HT-29 (cell line): ENCODE measurements around the gene NDUFS2. TPM values are rescaled to one million over a fixed set of nuclear protein-coding genes. Genes with fewer than 3 reads are reported as not detected.
"Not testable (repeated sequence)": the region's sequence is repeated elsewhere in the genome, so short reads cannot be mapped to it uniquely, and the experiment has no call there.

Experiments used
- DNase-seq: peaks from one replicate; pipeline ENCODE4 v3.0.0-alpha.2; 2015; ENCODE audit warnings: low spot score
- total RNA-seq: library from RNA; depleted of rRNA; stranded (reverse); fragments of >200 nt; shearing (Covaris generic); gene quantifications from 2 replicates; pipeline ENCODE4 v1.2.3, GENCODE V29; 2014

Gene NDUFS2
- total RNA-seq, 1 experiment from 2014 or later, result 90.6 TPM

DNA sequence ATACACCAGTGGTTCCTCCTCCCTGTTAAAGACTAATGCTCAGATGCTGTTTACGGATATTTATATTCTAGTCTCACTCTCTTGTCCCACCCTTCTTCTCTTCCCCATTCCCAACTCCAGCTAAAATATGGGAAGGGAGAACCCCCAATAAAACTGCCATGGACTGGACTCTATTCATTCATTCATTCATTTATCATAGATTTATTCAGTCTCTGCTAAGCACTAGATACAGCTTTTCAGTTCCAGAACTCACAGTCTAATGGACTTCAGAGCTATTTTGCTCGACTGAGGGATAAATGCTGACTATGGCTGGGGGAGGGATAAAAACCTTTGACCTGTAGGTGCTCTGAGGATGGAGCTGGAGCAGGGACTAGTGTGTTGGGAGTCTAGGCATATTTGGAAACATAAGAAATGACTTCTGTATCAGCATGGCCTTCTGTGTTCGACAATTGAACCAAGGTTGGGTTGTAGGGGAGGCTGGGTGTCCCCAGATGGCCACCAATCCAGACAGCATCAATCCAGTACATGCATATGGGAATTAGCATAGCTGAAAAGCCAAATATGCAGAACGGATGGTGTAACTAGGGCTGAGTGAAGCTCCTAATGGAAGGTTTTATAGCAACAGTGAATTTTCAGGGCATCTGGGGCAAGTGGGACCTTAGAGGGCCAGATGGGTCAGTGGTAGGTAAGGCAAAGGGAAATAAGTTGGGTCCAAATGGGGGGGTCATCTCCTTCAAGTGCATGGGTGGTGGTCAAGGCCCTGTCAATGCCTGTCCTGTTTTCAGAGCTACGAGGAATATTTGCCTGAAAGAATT is 17.1 kb downstream of the NDUFS2 start:
- DNase-seq, result no peak

DNA sequence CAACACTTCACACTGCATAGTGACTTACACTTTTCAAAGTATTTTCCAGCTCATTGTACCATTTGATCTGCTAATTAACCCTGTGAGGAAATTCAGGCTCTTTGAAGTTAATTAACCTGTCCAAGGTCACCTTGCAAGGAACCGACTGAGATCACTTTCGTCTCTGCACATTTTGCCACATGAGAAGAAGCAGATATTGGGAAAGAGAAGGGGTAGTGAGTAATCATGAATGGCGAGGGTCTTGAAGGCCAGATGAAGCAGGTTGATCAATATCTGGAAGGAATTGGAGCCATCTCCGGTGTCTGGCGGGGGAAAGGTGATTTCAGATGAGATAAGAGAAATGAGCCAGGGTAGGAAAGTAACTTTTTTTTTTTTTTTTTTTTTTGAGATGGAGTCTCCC is 17.8 kb downstream of the NDUFS2 start:
- DNase-seq, result no peak

DNA sequence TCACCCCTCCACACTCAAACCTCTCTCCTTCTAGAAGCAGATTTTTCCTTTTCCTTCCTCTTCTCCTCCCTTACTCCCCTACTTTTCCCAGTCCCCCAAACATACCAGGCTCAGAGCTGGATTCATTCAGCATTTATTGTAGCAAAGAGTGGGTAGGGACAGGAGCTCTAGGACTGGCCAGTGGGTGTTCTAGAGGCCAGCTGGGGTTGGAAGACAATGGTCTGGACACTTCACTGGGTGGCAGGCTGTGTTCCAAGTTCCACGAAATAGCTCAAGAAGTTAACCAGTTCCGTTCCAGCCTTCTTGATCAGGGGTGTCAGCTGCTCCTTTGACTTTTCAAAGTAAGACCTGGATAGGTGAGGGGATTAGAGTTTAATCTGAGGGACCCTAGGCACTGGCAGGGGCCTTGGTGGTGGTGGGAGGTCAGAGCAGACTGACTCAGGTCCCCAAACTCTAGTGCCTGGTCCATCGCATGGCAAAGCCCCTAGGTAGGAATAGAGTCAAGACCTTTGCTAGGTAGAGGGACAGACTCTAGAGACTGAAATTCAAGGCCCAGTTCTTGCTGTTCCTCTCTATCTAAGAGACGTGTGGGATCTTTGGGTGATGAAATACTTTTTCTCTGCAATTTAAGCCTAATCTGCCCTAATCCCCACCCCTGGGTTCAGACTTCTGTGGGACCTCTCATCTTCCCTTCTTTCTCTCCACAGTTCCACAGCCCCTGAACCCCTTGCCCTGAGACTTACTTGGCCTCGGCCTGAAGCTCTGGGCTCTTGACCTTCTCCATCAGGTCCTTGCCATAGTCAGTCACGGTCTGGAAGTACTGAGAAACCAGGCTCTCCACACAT is 20.2 kb downstream of the NDUFS2 start:
- DNase-seq, result no peak

DNA sequence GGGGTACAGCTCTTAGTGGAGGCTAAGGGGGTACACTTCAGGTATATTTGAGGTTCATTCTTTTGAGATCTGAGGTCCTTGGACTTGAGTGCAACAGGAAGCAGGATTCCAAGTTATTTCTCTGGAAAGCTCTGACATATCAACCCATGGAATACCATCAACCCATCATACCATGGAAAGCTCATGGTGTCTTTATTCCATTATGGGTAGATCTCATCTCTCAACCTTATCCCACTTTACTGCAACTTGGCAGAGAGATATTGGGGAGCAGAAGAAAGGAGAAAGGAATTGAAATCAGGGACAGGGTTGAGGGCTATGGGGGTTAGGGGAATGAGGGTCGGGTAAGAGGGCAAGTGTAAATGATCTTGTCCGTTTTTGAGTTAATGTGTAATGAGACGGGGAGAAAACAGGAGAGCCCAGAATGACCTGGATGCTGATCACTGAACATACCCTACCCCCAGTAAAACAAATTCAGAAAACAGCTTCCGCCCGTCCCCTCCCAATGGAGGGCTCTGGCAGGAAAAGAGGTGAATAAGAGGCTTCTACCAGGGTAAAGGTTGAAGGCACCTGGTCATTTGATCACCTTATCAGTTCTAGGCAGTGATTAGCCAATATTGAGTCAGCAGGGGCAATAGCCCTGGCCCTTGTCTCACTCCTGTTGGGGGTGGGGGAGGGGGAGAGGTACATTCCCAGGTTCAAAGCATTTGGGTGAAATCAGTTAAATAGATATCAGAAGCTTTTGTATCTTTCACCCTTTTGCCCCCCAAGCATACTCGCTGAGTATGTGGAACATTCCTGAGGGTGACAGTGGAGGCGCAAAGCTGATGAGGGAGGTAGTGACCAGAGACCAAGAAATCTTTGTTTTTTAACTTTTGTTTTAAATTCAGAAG is 21.9 kb downstream of the NDUFS2 start:
- no peak for DNase-seq

DNA sequence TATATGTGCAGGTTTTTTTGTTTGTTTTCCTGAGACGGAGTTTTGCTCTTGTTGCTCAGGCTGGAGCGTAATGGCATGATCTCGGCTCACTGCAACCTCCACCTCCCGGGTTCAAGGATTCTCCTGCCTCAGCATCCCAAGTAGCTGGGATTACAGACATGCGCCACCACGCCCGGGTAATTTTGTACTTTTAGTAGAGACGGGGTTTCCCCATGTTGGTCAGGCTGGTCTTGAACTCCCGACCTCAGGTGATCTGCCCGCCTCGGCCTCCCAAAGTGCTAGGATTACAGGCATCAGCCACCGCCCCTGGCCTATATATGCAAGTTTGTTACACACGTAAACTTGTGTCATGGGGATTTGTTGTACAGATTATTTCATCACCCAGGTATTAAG is 22.5 kb downstream of the NDUFS2 start:
- DNase-seq, result not testable (repeated sequence)

DNA sequence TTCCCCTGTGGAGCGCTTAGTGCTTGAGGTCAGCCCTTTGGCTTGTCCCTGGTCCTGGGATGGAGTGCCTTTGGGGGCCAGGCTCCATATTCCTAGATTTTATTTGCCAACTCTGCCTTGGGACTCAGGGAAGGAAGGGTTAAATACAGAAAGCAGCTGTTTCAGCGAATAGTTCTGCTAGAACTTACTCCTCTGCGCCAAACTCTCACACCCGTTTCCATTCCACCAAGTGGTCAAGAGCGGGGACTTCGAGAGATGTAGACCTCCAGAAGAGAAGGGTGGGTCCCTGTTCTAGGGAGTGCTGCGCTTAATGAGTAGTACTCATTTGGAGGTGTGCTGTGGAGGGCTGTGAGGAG is 23.0 kb downstream of the NDUFS2 start:
- DNase-seq, result no peak

DNA sequence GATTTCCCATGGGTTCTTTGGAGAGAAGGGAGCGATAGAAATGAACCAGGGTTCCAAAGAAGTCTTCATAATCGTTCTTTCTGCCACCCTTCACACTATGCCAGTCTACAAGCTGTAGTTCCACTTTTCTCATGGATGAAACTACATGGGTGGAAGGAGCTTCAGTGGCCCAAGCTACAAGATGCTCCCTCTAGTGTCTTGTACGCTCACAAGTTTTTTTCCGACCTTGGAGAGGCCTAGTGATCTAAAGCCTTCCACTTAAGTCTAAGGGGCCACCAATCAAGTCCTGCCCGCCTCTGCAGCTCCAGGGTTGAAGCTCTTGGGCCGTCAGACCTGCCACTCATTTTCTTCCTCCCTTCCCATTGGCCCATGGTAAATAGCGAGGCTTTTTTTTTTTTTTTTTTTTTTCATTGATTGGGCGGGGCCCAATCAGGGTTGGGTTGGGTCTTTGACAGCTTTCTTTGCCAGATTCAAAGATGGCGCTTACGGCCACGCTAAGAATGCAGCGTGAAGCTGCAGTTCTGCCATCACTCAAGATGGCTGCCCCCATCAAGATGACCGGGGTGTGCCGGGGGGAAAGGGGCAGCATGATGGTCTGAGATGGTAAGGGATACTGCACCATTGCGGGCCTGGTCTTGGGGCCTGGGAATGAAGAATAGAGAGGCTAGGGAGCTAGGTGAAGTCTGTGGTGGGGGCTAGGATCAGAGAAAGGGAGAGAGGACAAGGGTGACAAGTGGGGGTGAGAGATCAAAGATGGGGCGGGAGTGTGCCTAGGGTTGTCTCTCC is 23.6 kb downstream of the NDUFS2 start, which contains the start of gene TOMM40L:
Gene TOMM40L, plus strand, starts transcription at position 527 of the 786 bp plus-strand sequence. CDS start 430 bp downstream, outside the sequence.
- peak; percentile 94 for DNase-seq

DNA sequence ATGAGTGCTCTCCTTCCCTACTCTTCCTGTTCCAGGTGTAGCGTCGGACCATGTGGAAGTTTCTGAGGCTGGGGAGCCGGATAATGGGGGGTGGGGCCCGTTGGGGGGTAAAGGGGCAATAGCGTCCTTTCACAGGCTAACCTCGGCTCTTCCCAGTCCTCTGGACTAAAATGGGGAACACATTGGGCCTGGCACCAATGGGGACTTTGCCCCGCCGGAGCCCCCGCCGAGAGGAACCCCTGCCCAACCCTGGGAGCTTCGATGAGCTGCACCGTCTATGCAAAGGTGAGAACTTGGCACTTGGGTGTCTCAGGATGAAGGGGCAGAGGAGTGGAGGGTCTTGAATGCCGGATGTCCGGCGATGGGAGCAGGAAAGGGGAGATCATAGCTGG is 24.1 kb downstream of the NDUFS2 start:
- DNase-seq, result no peak

DNA sequence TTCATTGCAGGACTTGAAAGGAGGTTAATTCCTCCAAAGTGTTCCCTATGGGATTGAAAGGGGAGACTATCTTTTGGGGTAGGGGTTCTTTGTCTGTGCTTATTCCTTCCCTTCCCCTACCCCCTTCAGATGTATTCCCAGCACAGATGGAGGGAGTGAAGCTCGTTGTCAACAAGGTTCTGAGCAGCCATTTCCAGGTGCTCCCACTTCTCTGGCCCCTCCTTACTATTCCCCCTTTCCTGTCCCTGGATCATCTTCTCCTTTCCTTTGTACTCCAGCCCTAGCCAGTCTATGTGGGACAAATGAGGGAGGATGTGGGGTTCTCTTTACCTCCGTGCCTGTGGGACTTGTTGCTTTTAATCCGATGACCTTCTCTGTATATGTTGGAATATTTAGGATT is 24.6 kb downstream of the NDUFS2 start:
- DNase-seq, result no peak

DNA sequence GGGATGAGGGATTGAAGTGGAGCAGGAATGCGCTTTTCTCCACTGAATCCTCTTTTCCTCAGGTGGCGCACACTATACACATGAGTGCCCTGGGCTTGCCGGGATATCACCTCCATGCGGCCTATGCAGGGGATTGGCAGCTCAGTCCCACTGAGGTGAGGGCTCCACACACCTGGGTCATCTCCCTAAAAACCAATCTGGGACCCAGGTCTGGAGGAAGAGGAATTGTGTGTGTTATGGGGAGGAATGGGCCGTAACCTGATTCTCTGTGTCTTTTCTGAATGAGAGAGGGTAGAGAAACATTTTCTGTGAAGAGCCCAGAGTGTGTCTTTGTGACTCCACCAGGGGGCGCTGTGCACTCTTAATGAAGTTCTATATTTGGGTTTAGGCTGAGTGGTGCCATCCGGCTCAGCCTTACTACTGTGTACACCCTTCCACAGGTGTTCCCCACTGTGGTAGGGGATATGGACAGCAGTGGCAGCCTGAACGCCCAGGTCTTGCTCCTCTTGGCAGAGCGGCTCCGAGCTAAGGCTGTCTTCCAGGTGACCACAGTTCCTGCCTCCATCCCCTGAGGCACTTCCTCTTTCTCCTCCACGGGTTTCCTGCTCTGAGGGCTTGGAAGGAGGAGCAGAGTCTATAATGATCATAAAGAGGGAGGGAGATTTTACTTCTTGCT is 25.2 kb downstream of the NDUFS2 start:
- peak; percentile 82 for DNase-seq

DNA sequence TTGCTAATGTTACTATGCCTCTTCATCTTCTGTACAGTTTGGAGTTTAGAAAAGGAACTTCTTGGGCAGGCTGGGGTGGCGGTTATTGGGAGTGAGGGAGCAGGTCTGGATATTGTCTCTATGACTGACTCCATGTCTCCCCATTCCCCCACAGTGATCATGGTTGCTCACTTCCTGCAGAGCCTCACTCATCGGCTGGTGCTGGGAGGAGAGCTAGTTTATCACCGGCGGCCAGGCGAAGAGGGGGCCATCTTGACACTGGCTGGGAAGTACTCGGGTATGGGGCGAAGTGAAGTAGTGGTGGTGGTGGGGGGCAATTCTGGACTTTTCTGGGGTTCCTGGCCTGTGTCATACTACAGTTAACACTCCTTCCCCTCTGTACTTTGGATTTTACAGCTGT is 25.9 kb downstream of the NDUFS2 start:
- DNase-seq, result no peak

DNA sequence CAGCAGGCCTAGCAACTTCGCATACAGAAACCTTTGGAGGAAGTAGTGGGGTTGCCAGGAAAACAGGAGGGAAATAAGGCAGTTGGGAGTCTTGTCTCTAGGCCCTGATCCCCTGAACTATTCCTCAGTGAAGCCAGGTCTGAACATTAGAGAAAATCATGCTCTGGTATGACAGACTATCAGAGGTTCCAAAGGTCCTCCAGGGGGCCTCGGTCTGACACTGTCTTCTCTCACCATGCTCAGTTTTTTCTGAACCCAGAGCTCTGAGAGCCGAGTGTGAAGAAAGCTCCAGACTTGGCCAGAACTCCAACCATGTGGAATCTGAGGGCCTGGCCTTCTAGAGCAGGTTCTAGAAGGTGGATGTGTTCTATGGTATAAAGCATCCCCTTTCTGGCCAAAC is 27.7 kb downstream of the NDUFS2 start:
- peak; percentile 17 for DNase-seq

DNA sequence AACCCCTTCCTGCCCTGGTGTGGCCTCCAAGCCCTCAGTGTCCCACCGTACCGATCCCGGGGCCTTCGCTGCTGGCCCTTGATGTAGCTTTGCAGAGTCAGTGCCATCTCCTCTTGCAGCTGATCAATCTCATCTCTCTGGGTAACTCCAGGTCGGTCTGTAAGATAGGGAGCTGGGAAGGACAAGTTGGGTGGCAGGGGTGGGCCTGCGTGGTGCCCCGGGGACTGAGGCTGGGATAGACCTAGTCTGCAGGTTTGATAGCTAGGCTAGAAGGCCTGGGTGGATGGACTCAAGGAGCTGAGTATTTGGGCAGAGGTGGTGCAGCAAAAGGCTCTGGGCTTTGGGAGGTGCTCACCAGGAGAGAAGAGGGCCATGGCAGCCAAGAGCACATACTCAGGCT is 28.6 kb downstream of the NDUFS2 start:
- DNase-seq, result no peak

DNA sequence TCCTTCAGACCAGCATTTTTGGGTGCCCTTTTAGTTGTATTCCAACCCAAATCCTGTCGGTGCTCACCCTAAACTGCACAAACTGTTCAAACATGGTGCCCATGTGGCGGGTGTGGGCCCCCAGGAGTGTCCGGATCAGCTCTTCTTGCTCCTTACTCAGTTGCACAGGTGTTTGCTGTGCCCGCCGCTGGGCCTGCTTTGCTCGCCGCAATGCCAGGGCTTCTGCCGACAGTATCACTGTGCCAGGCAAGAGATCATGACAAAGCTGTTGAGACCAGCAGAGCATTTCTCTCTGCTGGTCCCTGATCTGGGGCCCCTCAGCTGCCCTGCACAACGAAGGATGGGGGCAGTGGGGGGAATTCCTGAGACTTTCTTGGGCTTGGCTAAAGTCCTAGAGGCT is 30.9 kb downstream of the NDUFS2 start:
- DNase-seq, result no peak

DNA sequence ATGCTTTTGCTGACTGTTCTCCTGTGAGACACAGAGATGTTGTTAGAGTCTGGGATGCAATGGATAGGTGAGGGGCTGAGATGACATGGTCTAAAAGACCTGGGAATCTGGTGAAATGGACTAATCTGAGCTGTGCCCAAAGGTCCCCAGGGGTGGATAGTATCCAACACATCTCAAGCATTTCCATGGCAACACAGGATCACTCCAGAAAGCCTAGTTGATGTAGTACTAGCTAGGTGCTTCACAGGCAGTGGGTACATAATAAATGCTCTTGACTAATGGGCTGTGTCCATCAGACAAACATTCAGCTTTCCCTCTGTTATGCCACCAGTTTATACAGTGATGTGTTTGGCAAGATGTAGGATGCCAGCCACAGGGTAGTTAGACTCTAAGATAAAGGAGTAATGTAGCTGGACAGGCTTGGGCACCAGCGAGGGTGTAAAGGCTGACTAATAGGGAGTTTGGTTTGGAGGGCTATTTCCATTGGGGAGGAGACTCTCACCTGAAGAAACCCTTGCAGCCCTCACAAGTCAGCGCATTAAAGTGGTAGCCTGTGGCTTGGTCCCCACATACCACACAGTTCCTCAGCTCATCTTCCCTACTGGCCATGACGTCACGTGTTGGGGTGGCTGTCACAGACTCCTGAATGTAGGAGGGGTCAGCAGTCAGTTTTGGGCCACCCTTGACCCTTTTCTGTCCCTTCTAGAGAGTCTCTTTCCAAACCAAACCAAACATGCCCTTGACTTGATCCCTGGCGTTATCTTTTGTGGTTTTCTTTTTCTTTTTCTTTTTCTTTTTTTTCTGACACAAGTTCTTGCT is 34.0 kb downstream of the NDUFS2 start:
- DNase-seq, result no peak

DNA sequence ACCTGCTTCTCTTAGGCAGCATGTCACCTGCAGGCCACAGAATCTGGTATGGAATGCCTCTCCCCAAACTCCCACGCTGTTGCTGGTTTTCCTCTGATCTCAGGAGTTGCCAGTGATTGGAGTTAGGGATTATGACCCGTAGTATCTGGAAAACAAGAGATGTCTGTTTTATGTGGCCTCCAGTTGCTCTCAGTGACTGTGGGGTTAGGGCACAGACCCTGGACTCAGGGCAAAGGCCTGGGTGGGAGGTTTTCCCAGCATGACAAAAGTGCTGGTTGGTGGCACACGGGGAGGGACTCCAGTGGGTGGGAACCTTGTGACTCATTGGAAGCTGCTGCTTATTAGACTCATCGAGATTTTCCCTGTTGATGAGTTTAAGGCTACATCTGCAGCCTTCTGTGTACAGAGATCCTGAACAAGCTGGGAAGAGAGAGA is 35.9 kb downstream of the NDUFS2 start, which contains the start of gene NR1I3:
Gene NR1I3, minus strand, starts transcription at position 165 of the 435 bp plus-strand sequence. CDS start 1,638 bp downstream, outside the sequence.
- DNase-seq, result no peak

DNA sequence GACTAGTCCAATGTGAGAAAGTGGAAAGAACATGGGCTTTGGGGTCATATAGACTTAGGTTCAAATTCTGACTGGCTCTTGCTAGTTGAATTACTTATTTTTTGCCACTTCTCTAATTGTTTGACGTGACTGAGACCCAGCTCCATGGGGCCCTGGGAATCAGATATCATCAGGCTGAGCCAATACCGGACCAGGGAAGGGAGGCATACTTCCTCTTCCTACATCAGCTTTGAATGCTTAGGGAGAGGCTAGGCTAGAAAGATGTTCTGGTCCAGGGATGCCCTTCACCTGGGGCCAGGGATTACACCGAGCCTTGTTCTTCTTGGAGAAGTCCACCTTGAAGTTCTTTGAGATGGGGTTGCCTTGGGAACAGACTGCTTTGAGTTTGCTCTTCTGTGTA is 39.5 kb downstream of the NDUFS2 start:
- DNase-seq, result no peak

DNA sequence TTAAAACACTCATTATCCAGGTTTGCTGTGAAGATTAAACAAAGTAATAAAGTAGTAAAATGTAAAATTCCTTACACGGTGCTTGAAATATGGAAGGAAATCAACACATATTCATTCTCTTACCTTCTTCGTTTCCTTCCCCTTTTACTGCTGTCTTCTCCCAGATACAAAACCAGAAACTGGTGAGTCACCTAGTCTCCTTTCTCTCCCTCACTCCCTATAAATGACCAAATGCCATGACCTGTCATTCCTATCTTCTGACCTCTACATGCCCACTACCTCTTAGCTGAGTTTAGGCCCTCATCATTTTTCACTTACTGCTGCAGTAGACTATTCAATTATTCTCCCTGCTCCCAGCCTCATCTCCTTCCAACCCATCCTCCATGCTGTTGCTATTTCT is 40.1 kb downstream of the NDUFS2 start:
- DNase-seq, result no peak

DNA sequence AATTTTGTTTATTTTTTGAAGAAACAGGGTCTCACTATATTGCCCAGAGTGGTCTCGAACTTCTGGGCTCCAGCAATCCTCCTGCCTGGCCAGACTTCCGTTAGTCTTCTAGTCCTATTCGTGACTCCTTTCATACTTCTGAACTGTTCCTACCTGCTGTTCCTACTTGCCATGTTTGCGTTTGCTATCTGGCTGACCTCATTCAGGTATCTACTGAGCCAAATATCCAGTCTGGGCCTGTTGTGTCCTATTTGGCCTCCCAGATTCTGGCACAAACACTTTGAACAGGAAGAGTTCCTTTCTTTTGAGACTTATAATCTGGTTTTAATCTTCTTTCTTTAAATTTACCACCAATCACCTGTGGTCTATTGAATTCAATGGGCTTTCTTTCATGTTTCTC is 42.7 kb downstream of the NDUFS2 start:
- no peak for DNase-seq
